Measurements from ENCODE around the gene SIGLEC9. TPM values are rescaled to one million over a fixed set of nuclear protein-coding genes. Genes with fewer than 3 reads are reported as not detected.

SIGLEC9 gene
- total RNA-seq, 4 donors from 2014 or later, result 1.2 to 3.1 (median 1.9) TPM

DNA sequence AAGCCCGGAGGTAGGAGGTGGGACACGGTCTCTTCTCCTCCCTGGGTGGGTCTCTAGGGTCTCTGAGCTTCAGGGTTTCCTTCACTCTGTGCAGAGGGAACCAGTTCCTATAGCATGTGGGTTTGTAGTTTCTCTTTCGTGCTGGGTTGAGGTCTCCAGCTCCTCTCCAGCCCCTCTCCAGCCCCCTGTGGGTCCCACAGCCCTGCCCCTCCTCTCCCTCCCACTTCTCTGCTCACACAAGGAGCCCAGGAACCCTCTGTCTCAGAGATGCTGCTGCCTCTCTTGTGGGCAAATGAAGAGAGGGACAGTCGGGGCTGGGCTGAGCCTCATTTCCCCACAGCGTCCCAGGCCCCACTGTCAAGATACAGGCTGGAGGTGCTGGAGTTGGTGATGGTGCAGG lies 18.8 kb downstream of the SIGLEC9 start:
- DNase-seq, result no peak
- H3K4me3 ChIP-seq (replicated peaks in 1 of 3), result no peak overlapping the region
- no peaks in the 10 kb centered on the region for H3K4me1 ChIP-seq
- no peak overlapping the region for H3K27ac ChIP-seq
- WGBS, 2 donors, result 85 to 88% methylated on average over 3 to 5 of the region's 5 CpGs
- no peaks in the 10 kb centered on the region for H3K9me3 ChIP-seq
- no peaks in the 10 kb centered on the region for H3K27me3 ChIP-seq
- no peaks in the 10 kb centered on the region for H3K36me3 ChIP-seq
- intact Hi-C loops (cut with DNase I), result no loop called here
- TF ChIP-seq POLR2A (IDR thresholded peaks at IDR 0.05), result no peak
- TF ChIP-seq, protein P1, sequence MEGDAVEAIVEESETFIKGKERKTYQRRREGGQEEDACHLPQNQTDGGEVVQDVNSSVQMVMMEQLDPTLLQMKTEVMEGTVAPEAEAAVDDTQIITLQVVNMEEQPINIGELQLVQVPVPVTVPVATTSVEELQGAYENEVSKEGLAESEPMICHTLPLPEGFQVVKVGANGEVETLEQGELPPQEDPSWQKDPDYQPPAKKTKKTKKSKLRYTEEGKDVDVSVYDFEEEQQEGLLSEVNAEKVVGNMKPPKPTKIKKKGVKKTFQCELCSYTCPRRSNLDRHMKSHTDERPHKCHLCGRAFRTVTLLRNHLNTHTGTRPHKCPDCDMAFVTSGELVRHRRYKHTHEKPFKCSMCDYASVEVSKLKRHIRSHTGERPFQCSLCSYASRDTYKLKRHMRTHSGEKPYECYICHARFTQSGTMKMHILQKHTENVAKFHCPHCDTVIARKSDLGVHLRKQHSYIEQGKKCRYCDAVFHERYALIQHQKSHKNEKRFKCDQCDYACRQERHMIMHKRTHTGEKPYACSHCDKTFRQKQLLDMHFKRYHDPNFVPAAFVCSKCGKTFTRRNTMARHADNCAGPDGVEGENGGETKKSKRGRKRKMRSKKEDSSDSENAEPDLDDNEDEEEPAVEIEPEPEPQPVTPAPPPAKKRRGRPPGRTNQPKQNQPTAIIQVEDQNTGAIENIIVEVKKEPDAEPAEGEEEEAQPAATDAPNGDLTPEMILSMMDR (IDR thresholded peaks at IDR 0.05), result no peak

DNA sequence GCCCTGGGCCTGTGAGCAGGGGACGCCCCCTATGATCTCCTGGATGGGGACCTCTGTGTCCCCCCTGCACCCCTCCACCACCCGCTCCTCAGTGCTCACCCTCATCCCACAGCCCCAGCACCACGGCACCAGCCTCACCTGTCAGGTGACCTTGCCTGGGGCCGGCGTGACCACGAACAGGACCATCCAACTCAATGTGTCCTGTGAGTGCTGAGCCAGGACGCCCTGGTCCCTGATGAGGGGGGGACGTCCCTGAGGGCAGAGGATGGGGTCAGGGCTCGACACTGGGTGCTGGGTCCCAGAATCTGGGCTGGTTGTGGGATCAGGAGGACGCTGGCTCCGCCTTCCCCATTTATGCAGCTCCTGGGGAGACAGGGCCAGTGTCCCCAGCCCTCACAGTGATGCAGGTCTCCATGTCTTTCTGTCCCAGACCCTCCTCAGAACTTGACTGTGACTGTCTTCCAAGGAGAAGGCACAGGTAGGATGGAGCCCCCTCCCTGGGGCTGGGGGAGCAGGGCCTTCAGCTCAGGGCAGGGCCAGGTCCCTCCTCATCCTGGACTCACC lies 19.9 kb downstream of the SIGLEC9 start:
- Histone ChIP-seq H3K27me3 (no peaks in the 10 kb centered on the region), H3K4me1 (no peaks in the 10 kb centered on the region), H3K9me3 (no peaks in the 10 kb centered on the region), H3K4me3 (replicated peaks in 1 of 3) (no peak overlapping the region), H3K36me3 (no peaks in the 10 kb centered on the region), H3K27ac (no peak overlapping the region)
- intact Hi-C loops (cut with DNase I), result no loop called here
- 77 to 83% methylated on average over 3 to 6 of the region's 11 CpGs for WGBS, 2 donors
- DNase-seq, result no peak
- TF ChIP-seq POLR2A (IDR thresholded peaks at IDR 0.05), result no peak
- TF ChIP-seq, protein P1 (IDR thresholded peaks at IDR 0.05), result no peak

DNA sequence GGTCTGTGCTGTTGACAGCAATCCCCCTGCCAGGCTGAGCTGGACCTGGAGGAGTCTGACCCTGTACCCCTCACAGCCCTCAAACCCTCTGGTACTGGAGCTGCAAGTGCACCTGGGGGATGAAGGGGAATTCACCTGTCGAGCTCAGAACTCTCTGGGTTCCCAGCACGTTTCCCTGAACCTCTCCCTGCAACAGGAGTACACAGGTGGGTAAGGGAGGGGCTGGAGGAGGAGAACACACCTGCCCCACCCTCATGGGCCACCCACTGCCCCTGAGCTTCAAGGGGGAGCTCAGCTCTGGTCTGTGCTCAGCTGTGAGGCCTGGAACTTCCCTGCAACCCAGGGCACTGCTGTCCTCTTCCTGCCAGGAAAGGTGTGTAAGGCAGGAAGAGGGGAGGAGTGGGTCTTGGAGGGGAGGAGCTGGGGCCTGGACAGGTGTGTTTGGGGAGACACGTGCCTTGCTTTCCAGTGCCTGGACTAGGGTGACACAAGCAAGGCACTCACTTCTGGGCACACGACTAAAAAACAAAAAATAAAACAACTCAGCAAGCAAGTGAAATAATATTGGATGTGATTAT lies 21.3 kb downstream of the SIGLEC9 start:
- Histone ChIP-seq H3K4me1 (no peaks in the 10 kb centered on the region), H3K27ac (no peak overlapping the region), H3K36me3 (no peaks in the 10 kb centered on the region), H3K9me3 (no peaks in the 10 kb centered on the region), H3K4me3 (replicated peaks in 1 of 3) (no peak overlapping the region), H3K27me3 (no peaks in the 10 kb centered on the region)
- 59 to 65% methylated on average over 4 of the region's 4 CpGs for WGBS, 2 donors
- intact Hi-C loops (cut with DNase I), result no loop called here
- DNase-seq, result no peak
- TF ChIP-seq, protein P1 (IDR thresholded peaks at IDR 0.05), result no peak
- TF ChIP-seq POLR2A (IDR thresholded peaks at IDR 0.05), result no peak

DNA sequence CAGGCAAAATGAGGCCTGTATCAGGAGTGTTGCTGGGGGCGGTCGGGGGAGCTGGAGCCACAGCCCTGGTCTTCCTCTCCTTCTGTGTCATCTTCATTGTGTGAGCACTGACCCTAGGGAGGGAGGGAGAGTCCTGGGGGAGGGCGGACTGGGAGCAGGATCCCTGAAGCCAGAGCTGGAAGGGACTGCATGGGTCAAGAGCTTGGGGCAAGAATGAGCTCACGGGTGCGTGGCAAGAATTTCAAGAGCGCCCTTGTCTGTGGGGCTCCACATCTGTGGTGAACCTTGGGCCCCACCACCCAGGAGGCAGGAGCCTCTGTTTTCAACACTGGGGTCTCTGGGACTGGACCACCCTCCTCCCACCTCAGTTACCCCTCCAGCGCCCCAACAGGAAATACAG lies 22.0 kb downstream of the SIGLEC9 start:
- intact Hi-C loops (cut with DNase I), result no loop called here

DNA sequence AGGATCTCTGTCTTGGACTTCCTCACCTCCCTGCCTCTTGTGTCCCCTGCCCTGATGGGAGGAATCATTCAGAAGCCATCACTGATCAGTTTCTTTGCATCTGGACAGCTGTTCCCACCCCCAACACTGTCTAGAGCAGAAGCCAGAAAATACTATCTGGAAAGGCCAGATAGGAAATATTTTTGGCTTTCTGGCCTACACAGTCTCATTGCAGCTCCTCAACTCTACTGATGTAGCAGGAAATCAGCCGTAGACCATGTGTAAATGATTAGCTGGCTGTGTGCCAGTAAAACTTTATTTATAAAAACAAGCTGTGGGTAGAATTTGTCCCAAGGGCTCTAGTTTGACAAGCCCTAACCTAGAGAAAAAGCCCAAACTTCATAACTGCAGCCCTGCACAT lies 23.0 kb downstream of the SIGLEC9 start:
- Histone ChIP-seq H3K27ac (no peak overlapping the region), H3K4me1 (no peaks in the 10 kb centered on the region), H3K27me3 (no peaks in the 10 kb centered on the region), H3K36me3 (no peaks in the 10 kb centered on the region), H3K9me3 (no peaks in the 10 kb centered on the region), H3K4me3 (replicated peaks in 1 of 3) (no peak overlapping the region)
- DNase-seq, result no peak
- intact Hi-C loops (cut with DNase I), result no loop called here
- WGBS, 2 donors, result 35 to 40% methylated on average over 1 of the region's 1 CpG
- TF ChIP-seq, protein P1 (IDR thresholded peaks at IDR 0.05), result no peak
- TF ChIP-seq POLR2A (IDR thresholded peaks at IDR 0.05), result no peak

More for the DNA sequence above, 22.0 kb downstream of the SIGLEC9 start:
- Histone ChIP-seq H3K27me3 (no peaks in the 10 kb centered on the region), H3K27ac (no peak overlapping the region), H3K4me3 (replicated peaks in 1 of 3) (no peak overlapping the region), H3K36me3 (no peaks in the 10 kb centered on the region), H3K4me1 (no peaks in the 10 kb centered on the region), H3K9me3 (no peaks in the 10 kb centered on the region)
- 57 to 79% methylated on average over 7 of the region's 7 CpGs for WGBS, 2 donors
- DNase-seq, result no peak
- TF ChIP-seq, protein P1 (IDR thresholded peaks at IDR 0.05), result no peak
